GM12878 (cell line): ENCODE measurements around the gene MCF2L2. TPM values are rescaled to one million over a fixed set of nuclear protein-coding genes. Genes with fewer than 3 reads are reported as not detected.

Experiments
- BHLHE40 ChIP-seq, 2 experiments: fragments of 450-650 bp in 1 of 2; IDR thresholded peaks; 2 replicates each; pipeline ENCODE4 v1.6.1; 2011 to 2017; ENCODE audit warnings: low read depth in 2 of 2, borderline replicate concordance in 1 of 2, improper control_type of control experiment in 1 of 2, low read length in 1 of 2, mild to moderate bottlenecking in 1 of 2
- BMI1 ChIP-seq: fragments of 450-650 bp; IDR thresholded peaks from 2 replicates; pipeline ENCODE4 v1.6.1; 2016; ENCODE audit warnings: mild to moderate bottlenecking, moderate library complexity, borderline replicate concordance
- CHD4 ChIP-seq: fragments of 200-600 bp; sonication (generic); IDR thresholded peaks from 2 replicates; pipeline ENCODE4 v1.6.1; 2016; ENCODE audit warnings: mild to moderate bottlenecking
- EGR1 ChIP-seq, 2 experiments: IDR thresholded peaks; 1 replicate in 1 of 2; 2 replicates in 1 of 2; pipeline ENCODE4 v1.6.1; 2011 to 2012; ENCODE audit warnings: low read depth in 2 of 2, low read length in 2 of 2, borderline replicate concordance in 1 of 2, mild to moderate bottlenecking in 1 of 2, moderate library complexity in 1 of 2
- FOXK2 ChIP-seq: fragments of 450-650 bp; IDR thresholded peaks from 2 replicates; pipeline ENCODE4 v1.6.1; 2017; ENCODE audit warnings: mild to moderate bottlenecking, moderate library complexity
- HCFC1 ChIP-seq: fragments of 150-350 bp; IDR thresholded peaks from 2 replicates; pipeline ENCODE4 v1.6.1; 2014; ENCODE audit warnings: low read length
- MXI1 ChIP-seq: fragments of 150-350 bp; IDR thresholded peaks from 2 replicates; pipeline ENCODE4 v1.6.1; 2011; ENCODE audit warnings: low read depth, mild to moderate bottlenecking, inconsistent platforms, low read length, improper control_type of control experiment
- NR2F1 ChIP-seq: fragments of 450-650 bp; conservative IDR thresholded peaks from 2 replicates; pipeline ENCODE4 v1.6.1; 2017; ENCODE audit warnings: mild to moderate bottlenecking
- RFX5 ChIP-seq: IDR thresholded peaks from 2 replicates; pipeline ENCODE4 v1.6.1; 2011; ENCODE audit warnings: low read depth, low read length, improper control_type of control experiment
- SMAD1 ChIP-seq: fragments of 450-650 bp; IDR thresholded peaks from 2 replicates; pipeline ENCODE4 v1.6.1; 2018; ENCODE audit warnings: mild to moderate bottlenecking, low read depth; ENCODE audit not compliant: partially characterized antibody
- WRNIP1 ChIP-seq: IDR thresholded peaks from 2 replicates; pipeline ENCODE4 v1.6.1; 2011; ENCODE audit warnings: low read depth, low read length, improper control_type of control experiment, borderline replicate concordance
- ZBTB11 ChIP-seq: fragments of 450-650 bp; formaldehyde crosslinking; IDR thresholded peaks from 2 replicates; pipeline ENCODE4 v1.5.0; 2022; ENCODE audit warnings: mild to moderate bottlenecking, missing genetic modification characterization
- ZBTB40 ChIP-seq: fragments of 450-650 bp; IDR thresholded peaks from 2 replicates; pipeline ENCODE4 v1.6.1; 2016; ENCODE audit warnings: mild to moderate bottlenecking, moderate library complexity, borderline replicate concordance
- polyA plus RNA-seq, 11 experiments: library from polyadenylated mRNA; depleted of rRNA in 4 of 11; unstranded in 6 of 11; stranded (reverse) in 5 of 11; fragments of >200 nt; fragmentation: Nextera tagmentation in 4 of 11; fragmentation: Illumina TruSeq in 1 of 11; extraction: Ambion mirVana in 4 of 11; extraction: Trizol in 1 of 11; gene quantifications; 1 replicate in 1 of 11; 2 replicates in 10 of 11; pipeline versions ENCODE4 v1.2.1 to v1.2.3, GENCODE V29; 2011 to 2016; ENCODE audit warnings: inconsistent platforms in 2 of 11, missing spikeins in 2 of 11, low read depth in 1 of 11
- total RNA-seq, 4 experiments: library from RNA; depleted of rRNA in 3 of 4; stranded (reverse); fragments of >200 nt in 3 of 4; fragmentation: Illumina TruSeq in 1 of 4; extraction: Trizol in 1 of 4; gene quantifications; 2 replicates each; pipeline versions ENCODE4 v1.2.1 to v1.2.3, GENCODE V29; 2013 to 2021
- TF ChIP-seq, protein P1 (sequence below): IDR thresholded peaks from 2 replicates; pipeline ENCODE4 v1.6.1; 2011; ENCODE audit warnings: borderline replicate concordance, low read depth, mild to moderate bottlenecking, moderate library complexity, low read length; ENCODE audit not compliant: insufficient read depth, poor library complexity, severe bottlenecking
- TF ChIP-seq, protein P2 (sequence below): fragments of 450-650 bp; IDR thresholded peaks from 2 replicates; pipeline ENCODE4 v1.6.1; 2018; ENCODE audit warnings: borderline replicate concordance, mild to moderate bottlenecking; ENCODE audit not compliant: partially characterized antibody

The MCF2L2 gene
- total and polyA plus RNA-seq, 10 of the 15 experiments (the other 5 are each of a cell fraction or from before 2014, with no cell fraction given): 0.37 to 2.8 (median 1.4) TPM

DNA sequence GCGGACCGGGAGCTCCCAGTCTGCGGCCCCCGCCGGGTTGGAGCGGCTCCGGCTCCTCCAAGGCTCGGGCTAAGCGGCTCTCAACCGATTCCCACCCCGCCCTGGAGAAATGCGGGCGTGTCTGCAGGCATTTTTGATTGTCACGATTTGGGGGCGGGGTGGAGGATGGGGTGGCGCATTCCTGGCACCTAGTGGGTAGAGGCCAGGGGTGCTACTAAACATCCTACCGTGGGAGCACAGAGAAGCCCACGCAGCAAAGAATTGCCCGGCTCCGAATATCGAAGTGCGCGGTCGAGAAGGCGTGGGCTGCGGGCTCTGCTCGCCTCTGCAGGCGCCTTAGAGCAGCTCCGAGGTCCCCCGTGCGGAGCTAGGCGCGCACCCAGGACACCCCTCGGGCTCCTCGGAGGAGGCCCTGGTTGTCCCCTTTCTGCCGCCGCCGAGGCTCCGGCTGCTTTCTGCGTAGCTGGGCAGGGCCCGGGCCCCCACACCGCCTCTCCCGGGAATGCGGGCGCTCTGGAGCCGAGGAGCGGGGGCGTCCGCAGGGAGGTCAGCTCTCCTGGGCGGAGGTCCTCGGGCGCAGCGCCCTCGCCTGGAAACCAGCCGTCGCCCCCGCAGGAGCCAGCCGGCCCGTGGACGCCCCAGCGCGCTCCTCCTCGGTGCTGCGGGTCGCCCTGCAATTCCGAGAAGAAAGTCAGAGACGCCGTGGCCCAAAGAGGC lies 249.4 kb downstream of the MCF2L2 start (continued):
- no peak for TF ChIP-seq ZBTB11 (CRISPR knock-in tag)
- TF ChIP-seq HCFC1: no peak
- peak in 1 of 2 experiments; percentile 60; a peak in 1 of 3 replicates for TF ChIP-seq EGR1 (IDR thresholded peaks at IDR 0.05; ENCODE audit: borderline replicate concordance in 1 of 2, low read depth in 2 of 2, low read length in 2 of 2)
- no peak for TF ChIP-seq SMAD1
- TF ChIP-seq CHD4: no peak
- TF ChIP-seq, protein P1, sequence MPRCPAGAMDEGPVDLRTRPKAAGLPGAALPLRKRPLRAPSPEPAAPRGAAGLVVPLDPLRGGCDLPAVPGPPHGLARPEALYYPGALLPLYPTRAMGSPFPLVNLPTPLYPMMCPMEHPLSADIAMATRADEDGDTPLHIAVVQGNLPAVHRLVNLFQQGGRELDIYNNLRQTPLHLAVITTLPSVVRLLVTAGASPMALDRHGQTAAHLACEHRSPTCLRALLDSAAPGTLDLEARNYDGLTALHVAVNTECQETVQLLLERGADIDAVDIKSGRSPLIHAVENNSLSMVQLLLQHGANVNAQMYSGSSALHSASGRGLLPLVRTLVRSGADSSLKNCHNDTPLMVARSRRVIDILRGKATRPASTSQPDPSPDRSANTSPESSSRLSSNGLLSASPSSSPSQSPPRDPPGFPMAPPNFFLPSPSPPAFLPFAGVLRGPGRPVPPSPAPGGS: no peak
- peak in 1 of 2 experiments; percentile 35; a peak in 1 of 4 replicates for TF ChIP-seq BHLHE40 (IDR thresholded peaks at IDR 0.05; ENCODE audit: borderline replicate concordance in 1 of 2, low read depth in 2 of 2, low read length in 1 of 2)
- TF ChIP-seq BMI1: 0 out of 2 replicates have a peak, but pooled peaks have one; percentile 3
- no peak for TF ChIP-seq RFX5
- TF ChIP-seq, protein P2, sequence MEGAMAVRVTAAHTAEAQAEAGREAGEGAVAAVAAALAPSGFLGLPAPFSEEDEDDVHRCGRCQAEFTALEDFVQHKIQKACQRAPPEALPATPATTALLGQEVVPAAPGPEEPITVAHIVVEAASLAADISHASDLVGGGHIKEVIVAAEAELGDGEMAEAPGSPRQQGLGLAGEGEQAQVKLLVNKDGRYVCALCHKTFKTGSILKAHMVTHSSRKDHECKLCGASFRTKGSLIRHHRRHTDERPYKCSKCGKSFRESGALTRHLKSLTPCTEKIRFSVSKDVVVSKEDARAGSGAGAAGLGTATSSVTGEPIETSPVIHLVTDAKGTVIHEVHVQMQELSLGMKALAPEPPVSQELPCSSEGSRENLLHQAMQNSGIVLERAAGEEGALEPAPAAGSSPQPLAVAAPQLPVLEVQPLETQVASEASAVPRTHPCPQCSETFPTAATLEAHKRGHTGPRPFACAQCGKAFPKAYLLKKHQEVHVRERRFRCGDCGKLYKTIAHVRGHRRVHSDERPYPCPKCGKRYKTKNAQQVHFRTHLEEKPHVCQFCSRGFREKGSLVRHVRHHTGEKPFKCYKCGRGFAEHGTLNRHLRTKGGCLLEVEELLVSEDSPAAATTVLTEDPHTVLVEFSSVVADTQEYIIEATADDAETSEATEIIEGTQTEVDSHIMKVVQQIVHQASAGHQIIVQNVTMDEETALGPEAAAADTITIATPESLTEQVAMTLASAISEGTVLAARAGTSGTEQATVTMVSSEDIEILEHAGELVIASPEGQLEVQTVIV: no peak
- no peak for TF ChIP-seq ZBTB40
- no peak for TF ChIP-seq WRNIP1
- no peak for TF ChIP-seq FOXK2
- TF ChIP-seq NR2F1: peak; percentile 48
- no peak for TF ChIP-seq MXI1
